ENCODE measurements around the gene KRTAP5-6.

Gene KRTAP5-6

GRCh38 chr11:1743585-1744136, 46.7 kb downstream of the KRTAP5-6 start (continued):
- TF ChIP-seq KLF1 (tag by site-specific recombination; IDR thresholded peaks at IDR 0.05) (no peak), ZNF112 (tag by site-specific recombination; IDR thresholded peaks at IDR 0.05) (no peak), ZNF596 (tag by site-specific recombination; IDR thresholded peaks at IDR 0.05) (no peak)

DNA sequence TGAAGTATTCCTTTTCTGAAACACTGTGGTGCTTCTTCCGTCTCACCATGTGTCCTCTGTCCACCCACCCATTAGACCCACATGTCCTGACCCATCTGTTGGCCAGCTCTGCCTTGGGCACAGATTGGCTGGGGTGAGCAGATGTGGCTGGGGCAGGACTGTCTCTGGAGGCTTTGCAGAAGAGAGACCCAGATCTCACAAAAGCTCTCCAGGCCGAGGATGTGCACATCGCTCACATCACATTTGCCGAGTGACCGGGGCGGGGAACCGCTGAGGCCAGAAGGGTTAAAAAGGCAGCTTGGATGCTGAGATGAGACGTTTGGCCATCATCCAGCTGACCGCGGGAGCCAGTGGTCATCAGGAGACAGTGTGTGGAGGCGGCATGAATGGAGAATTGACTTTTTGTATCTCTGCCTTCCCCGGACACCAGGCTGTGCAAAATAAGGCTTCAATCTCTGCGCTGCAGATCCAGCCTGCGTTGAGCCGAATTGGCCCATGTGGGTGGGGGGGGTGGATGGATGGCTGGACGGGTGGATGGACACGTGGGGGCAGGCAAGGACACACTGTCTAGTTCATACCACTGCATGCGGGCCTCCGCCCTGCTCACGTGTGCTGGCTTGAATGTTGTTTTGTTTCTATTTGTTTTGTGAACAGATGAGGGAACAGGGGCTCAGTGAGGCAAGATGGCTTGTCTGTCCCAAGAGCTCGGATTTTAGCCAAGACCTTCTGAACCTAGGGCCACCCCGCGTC, 47.3 kb downstream of the KRTAP5-6 start:
- ChIA-PET POLR2A (no interaction called here), CTCF (interaction anchor here (0.7 to 1.7 kb wide), 4 partner anchors 51 to 224 kb away, joined by 3 to 7 read pairs (median 5); no protein-coding TSS in a partner anchor)
- Histone ChIP-seq H3K9me3 (ENCODE audit: control insufficient read depth, insufficient read depth, low read depth, low read length) (no peaks in the 10 kb centered on the region), H3K4me1 (ENCODE audit: control insufficient read depth, insufficient read depth, low read length) (no peaks in the 10 kb centered on the region; the same call in 1 of the 2 replicates), H3K36me3 (ENCODE audit: control insufficient read depth in 2 of 2, insufficient read depth in 1 of 2, low read length in 2 of 2) (no peaks in the 10 kb centered on the region), H3K27ac (ENCODE audit: extremely low read depth, low read depth, low read length) (no peak overlapping the region), H3K4me3 (ENCODE audit: low read depth, low read length) (no peak overlapping the region)
- TF ChIP-seq, protein P1, sequence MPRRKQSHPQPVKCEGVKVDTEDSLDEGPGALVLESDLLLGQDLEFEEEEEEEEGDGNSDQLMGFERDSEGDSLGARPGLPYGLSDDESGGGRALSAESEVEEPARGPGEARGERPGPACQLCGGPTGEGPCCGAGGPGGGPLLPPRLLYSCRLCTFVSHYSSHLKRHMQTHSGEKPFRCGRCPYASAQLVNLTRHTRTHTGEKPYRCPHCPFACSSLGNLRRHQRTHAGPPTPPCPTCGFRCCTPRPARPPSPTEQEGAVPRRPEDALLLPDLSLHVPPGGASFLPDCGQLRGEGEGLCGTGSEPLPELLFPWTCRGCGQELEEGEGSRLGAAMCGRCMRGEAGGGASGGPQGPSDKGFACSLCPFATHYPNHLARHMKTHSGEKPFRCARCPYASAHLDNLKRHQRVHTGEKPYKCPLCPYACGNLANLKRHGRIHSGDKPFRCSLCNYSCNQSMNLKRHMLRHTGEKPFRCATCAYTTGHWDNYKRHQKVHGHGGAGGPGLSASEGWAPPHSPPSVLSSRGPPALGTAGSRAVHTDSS (tag by site-specific recombination; IDR thresholded peaks at IDR 0.05) = no peak
- TF ChIP-seq ZNF571 (tag by site-specific recombination; IDR thresholded peaks at IDR 0.05) = no peak
- no peak for TF ChIP-seq ZNF174 (tag by site-specific recombination; IDR thresholded peaks at IDR 0.05)
- TF ChIP-seq ZBTB21 (tag by site-specific recombination; IDR thresholded peaks at IDR 0.05) = no peak
- no peak for TF ChIP-seq YY1 (tag by site-specific recombination; IDR thresholded peaks at IDR 0.05)
- no peak for TF ChIP-seq SP3 (tag by site-specific recombination; IDR thresholded peaks at IDR 0.05)
- TF ChIP-seq ZNF654 (tag by site-specific recombination; IDR thresholded peaks at IDR 0.05; ENCODE audit: low read depth) = no peak
- TF ChIP-seq ZNF76 (tag by site-specific recombination; IDR thresholded peaks at IDR 0.05; ENCODE audit: borderline replicate concordance, low read depth) = no peak
- TF ChIP-seq ZNF521 (tag by site-specific recombination; IDR thresholded peaks at IDR 0.05) = no peak
- no peak for TF ChIP-seq SETDB1 (IDR thresholded peaks at IDR 0.05; ENCODE audit: insufficient read length, low read length)
- no peak for TF ChIP-seq ZNF660 (tag by site-specific recombination; IDR thresholded peaks at IDR 0.05)
- TF ChIP-seq, protein P2, sequence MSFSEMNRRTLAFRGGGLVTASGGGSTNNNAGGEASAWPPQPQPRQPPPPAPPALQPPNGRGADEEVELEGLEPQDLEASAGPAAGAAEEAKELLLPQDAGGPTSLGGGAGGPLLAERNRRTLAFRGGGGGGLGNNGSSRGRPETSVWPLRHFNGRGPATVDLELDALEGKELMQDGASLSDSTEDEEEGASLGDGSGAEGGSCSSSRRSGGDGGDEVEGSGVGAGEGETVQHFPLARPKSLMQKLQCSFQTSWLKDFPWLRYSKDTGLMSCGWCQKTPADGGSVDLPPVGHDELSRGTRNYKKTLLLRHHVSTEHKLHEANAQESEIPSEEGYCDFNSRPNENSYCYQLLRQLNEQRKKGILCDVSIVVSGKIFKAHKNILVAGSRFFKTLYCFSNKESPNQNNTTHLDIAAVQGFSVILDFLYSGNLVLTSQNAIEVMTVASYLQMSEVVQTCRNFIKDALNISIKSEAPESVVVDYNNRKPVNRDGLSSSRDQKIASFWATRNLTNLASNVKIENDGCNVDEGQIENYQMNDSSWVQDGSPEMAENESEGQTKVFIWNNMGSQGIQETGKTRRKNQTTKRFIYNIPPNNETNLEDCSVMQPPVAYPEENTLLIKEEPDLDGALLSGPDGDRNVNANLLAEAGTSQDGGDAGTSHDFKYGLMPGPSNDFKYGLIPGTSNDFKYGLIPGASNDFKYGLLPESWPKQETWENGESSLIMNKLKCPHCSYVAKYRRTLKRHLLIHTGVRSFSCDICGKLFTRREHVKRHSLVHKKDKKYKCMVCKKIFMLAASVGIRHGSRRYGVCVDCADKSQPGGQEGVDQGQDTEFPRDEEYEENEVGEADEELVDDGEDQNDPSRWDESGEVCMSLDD (tag by site-specific recombination; IDR thresholded peaks at IDR 0.05) = no peak
- no peak for TF ChIP-seq ZNF792 (tag by site-specific recombination; IDR thresholded peaks at IDR 0.05)
- no peak for TF ChIP-seq ZNF146 (tag by site-specific recombination; IDR thresholded peaks at IDR 0.05)

- Histone ChIP-seq H3K27ac (ENCODE audit: extremely low read depth, low read depth, low read length) (no peak overlapping the region), H3K36me3 (ENCODE audit: control insufficient read depth in 2 of 2, insufficient read depth in 1 of 2, low read length in 2 of 2) (no peaks in the 10 kb centered on the region), H3K4me3 (ENCODE audit: low read depth, low read length) (no peak overlapping the region), H3K9me3 (ENCODE audit: control insufficient read depth, insufficient read depth, low read depth, low read length) (no peaks in the 10 kb centered on the region), H3K4me1 (ENCODE audit: control insufficient read depth, insufficient read depth, low read length) (no peaks in the 10 kb centered on the region; the same call in 1 of the 2 replicates)
- ChIA-PET CTCF (interaction anchor here (0.7 to 1.7 kb wide), 2 partner anchors 51 to 179 kb away, joined by 5 read pairs; no protein-coding TSS in a partner anchor), POLR2A (no interaction called here)
- TF ChIP-seq ZNF558 (tag by site-specific recombination; IDR thresholded peaks at IDR 0.05) (no peak), ZNF768 (tag by site-specific recombination; IDR thresholded peaks at IDR 0.05) (no peak)
- TF ChIP-seq, protein P3, sequence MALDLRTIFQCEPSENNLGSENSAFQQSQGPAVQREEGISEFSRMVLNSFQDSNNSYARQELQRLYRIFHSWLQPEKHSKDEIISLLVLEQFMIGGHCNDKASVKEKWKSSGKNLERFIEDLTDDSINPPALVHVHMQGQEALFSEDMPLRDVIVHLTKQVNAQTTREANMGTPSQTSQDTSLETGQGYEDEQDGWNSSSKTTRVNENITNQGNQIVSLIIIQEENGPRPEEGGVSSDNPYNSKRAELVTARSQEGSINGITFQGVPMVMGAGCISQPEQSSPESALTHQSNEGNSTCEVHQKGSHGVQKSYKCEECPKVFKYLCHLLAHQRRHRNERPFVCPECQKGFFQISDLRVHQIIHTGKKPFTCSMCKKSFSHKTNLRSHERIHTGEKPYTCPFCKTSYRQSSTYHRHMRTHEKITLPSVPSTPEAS (tag by site-specific recombination; IDR thresholded peaks at IDR 0.05) = peak; percentile 64; the same call in 1 of the 2 replicates
Measured at GRCh38 chr11:1744891-1745700, 48.1 kb downstream of the KRTAP5-6 start.
